Coronary artery (tissue), 2 donors: ENCODE results near the gene ZNF507.

ENCODE experiments used
- DNase-seq: peaks from one replicate; pipeline ENCODE4 v3.0.0-alpha.2; 2017; ENCODE audit warnings: low spot score
- H3K27ac ChIP-seq, 2 donors: fragments of 200-600 bp; sonication (generic); one replicate each; pipeline ENCODE4 v1.5.1; 2016 to 2019
- H3K4me3 ChIP-seq: fragments of 200-600 bp; sonication (generic); 2 replicates; pipeline ENCODE4 v1.5.1; 2016; ENCODE audit warnings: mild to moderate bottlenecking, moderate library complexity
- CTCF ChIP-seq: fragments of 200-600 bp; sonication (generic); IDR thresholded peaks from one replicate; pipeline ENCODE4 v1.5.1; 2019; ENCODE audit warnings: antibody characterized with exemption

ZNF507 gene

GRCh38 chr19:32357720-32358119, 12.3 kb downstream of the ZNF507 start:
- no peak for TF ChIP-seq CTCF
- no peak for DNase-seq

GRCh38 chr19:32358321-32358720, 12.9 kb downstream of the ZNF507 start:
- DNase-seq: no peak
- Histone ChIP-seq H3K4me3 (no peak overlapping the region), H3K27ac (no peak overlapping the region)
- no peak for TF ChIP-seq CTCF

More at GRCh38 chr19:32357720-32358119, 12.3 kb downstream of the ZNF507 start:
- Histone ChIP-seq H3K4me3 (no peak overlapping the region), H3K27ac (no peak overlapping the region)

DNA sequence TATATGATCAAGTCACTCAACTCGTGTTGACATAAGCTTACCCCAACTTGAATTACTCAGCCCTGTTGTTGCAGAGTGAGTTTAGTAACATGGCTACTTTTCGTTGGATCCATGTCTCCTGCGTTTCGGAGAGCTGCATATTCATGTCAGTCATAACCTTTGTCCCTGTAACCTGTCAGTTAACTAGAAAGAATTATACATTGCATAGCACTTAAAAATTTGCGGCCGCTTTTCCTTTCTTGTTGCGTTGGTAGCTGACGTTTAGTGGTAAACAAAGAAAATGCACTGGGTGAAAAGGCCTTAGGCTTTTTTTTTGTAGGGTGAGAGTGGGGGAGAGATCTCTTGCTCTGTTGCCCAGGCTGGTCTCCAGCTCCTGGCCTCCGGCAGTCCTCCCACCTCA, 14.2 kb downstream of the ZNF507 start:
- Histone ChIP-seq H3K27ac (no peak overlapping the region), H3K4me3 (no peak overlapping the region)
- no peak for TF ChIP-seq CTCF
- no peak for DNase-seq

DNA sequence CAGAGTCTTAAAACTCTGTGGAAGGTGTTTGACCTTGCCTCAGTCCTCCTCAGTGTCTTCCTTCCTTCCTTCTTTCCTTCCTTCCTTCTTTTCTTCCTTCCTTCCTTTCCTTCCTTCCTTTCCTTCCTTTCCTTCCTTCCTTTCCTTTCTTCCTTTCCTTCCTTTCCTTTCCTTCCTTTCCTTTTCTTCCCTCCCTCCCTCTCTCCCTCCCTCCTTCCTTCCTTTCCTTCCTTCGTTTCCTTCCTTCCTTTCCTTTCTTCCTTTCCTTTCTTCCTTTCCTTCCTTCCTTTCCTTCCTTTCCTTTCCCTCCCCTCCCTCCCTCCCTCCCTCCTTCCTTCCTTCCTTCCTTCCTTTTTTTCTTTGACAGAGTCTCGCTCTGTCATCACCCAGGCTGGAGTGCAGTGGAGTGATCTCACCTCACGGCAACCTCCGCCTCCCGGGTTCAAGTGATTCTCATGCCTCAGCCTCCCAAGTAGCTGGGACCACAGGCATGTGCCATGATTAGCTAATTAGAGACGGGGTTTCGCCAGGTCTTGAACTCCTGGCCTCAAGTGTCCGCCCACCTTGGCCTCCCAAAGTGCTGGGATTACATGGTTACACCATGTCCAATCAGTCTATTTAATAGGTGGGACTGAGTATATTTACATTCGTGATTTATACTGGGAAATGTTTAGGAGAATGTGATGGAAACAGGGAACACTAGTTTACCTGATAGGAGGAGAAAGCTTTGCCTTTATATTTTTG, 16.3 kb downstream of the ZNF507 start:
- no peak overlapping the region for H3K4me3 ChIP-seq
- no peak for TF ChIP-seq CTCF
- no peak for DNase-seq
- H3K27ac ChIP-seq: peak overlapping the region; percentile 61 to 87

- no peak for DNase-seq
- Histone ChIP-seq H3K4me3 (no peak overlapping the region), H3K27ac (peak overlapping the region; percentile 61 to 87)
- TF ChIP-seq CTCF: no peak
Observed at GRCh38 chr19:32362318-32362691, 16.9 kb downstream of the ZNF507 start.

- H3K27ac ChIP-seq: peak overlapping the region; percentile 61 to 87
Observed at GRCh38 chr19:32363175-32363574, 17.8 kb downstream of the ZNF507 start.

More at GRCh38 chr19:32363175-32363574, 17.8 kb downstream of the ZNF507 start:
- DNase-seq: no peak
- no peak overlapping the region for H3K4me3 ChIP-seq
- TF ChIP-seq CTCF: no peak
